Measurements from ENCODE around the gene RNF40.

GRCh38 chr16:30775392-30776188 lies 13.5 kb downstream of the RNF40 start:
- TF ChIP-seq, protein P1, sequence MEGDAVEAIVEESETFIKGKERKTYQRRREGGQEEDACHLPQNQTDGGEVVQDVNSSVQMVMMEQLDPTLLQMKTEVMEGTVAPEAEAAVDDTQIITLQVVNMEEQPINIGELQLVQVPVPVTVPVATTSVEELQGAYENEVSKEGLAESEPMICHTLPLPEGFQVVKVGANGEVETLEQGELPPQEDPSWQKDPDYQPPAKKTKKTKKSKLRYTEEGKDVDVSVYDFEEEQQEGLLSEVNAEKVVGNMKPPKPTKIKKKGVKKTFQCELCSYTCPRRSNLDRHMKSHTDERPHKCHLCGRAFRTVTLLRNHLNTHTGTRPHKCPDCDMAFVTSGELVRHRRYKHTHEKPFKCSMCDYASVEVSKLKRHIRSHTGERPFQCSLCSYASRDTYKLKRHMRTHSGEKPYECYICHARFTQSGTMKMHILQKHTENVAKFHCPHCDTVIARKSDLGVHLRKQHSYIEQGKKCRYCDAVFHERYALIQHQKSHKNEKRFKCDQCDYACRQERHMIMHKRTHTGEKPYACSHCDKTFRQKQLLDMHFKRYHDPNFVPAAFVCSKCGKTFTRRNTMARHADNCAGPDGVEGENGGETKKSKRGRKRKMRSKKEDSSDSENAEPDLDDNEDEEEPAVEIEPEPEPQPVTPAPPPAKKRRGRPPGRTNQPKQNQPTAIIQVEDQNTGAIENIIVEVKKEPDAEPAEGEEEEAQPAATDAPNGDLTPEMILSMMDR (IDR thresholded peaks at IDR 0.05; ENCODE audit: low read depth, low read length, poor library complexity, severe bottlenecking), result no peak
- no peak for TF ChIP-seq EZH2phosphoT487 (IDR thresholded peaks at IDR 0.05; ENCODE audit: borderline replicate concordance, low read length)
